Measurements from ENCODE around the gene RGS16.

The RGS16 gene

DNA sequence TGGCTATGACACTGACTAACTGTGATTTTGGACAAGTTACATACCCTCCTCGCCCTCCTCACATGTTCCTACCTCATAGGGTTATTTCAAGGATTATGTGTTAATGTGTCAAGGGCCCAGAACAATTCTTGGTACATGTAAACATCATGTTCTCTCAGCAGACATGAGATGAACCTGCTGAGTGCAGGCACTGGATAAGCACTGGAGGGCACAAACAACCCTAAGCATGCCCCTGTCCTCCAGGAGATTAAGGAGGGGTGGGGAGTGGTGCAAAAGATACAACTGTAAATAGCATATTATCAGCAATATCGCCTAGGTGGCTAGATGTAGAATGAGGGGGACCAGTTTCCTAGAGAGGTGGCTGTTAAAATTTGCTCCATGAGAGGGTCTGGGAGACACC is 17.7 kb upstream of the RGS16 start:
- ATAC-seq (ENCODE audit: insufficient read depth, low read depth) (no peak), DNase-seq (no peak)
- no peaks in the 10 kb centered on the region for H3K36me3 ChIP-seq (ENCODE audit: insufficient read depth, low read length)
- TF ChIP-seq CTCF (IDR thresholded peaks at IDR 0.05; ENCODE audit: borderline replicate concordance, extremely low read depth, low read length, poor library complexity, severe bottlenecking) (no peak), EZH2 (IDR thresholded peaks at IDR 0.05; ENCODE audit: borderline replicate concordance, low read depth, low read length, severe bottlenecking) (no peak)
- peaks cover 32% of the 10 kb centered on the region for H3K4me1 ChIP-seq (ENCODE audit: insufficient read depth, low read length)
- no peaks in the 10 kb centered on the region; the same call in 1 of the 2 replicates for H4K20me1 ChIP-seq (ENCODE audit: insufficient read depth, low read length)
- no peaks in the 10 kb centered on the region for H3K9me3 ChIP-seq (ENCODE audit: insufficient read depth, low read length, severe bottlenecking)
- H3K4me3 ChIP-seq (ENCODE audit: low read depth in 1 of 2, low read length in 2 of 2) = no peak overlapping the region
- no peaks in the 10 kb centered on the region for H3K27me3 ChIP-seq (ENCODE audit: insufficient read depth, low read length, poor library complexity)
- H3K4me2 ChIP-seq (ENCODE audit: insufficient read depth, low read length) = no peak overlapping the region
- H2AFZ ChIP-seq (ENCODE audit: low read depth, low read length) = no peak overlapping the region
- no peaks in the 10 kb centered on the region for H3K79me2 ChIP-seq (ENCODE audit: insufficient read depth, low read length)
- no peak overlapping the region for H3K27ac ChIP-seq (ENCODE audit: low read length)
- H3K9ac ChIP-seq (ENCODE audit: low read depth, low read length) = no peak overlapping the region

- no peak overlapping the region for H2AFZ ChIP-seq (ENCODE audit: low read depth, low read length)
- H3K79me2 ChIP-seq (ENCODE audit: insufficient read depth, low read length) = no peaks in the 10 kb centered on the region
- no peak for DNase-seq
- no peak for ATAC-seq (ENCODE audit: insufficient read depth, low read depth)
- H3K4me3 ChIP-seq (ENCODE audit: low read depth in 1 of 2, low read length in 2 of 2) = no peak overlapping the region
- H3K4me2 ChIP-seq (ENCODE audit: insufficient read depth, low read length) = no peak overlapping the region
- no peaks in the 10 kb centered on the region; the same call in 1 of the 2 replicates for H4K20me1 ChIP-seq (ENCODE audit: insufficient read depth, low read length)
- H3K9ac ChIP-seq (ENCODE audit: low read depth, low read length) = no peak overlapping the region
- H3K36me3 ChIP-seq (ENCODE audit: insufficient read depth, low read length) = no peaks in the 10 kb centered on the region
- no peaks in the 10 kb centered on the region for H3K27me3 ChIP-seq (ENCODE audit: insufficient read depth, low read length, poor library complexity)
- no peak for TF ChIP-seq CTCF (IDR thresholded peaks at IDR 0.05; ENCODE audit: borderline replicate concordance, extremely low read depth, low read length, poor library complexity, severe bottlenecking)
- TF ChIP-seq EZH2 (IDR thresholded peaks at IDR 0.05; ENCODE audit: borderline replicate concordance, low read depth, low read length, severe bottlenecking) = no peak
- H3K27ac ChIP-seq (ENCODE audit: low read length) = no peak overlapping the region
- H3K9me3 ChIP-seq (ENCODE audit: insufficient read depth, low read length, severe bottlenecking) = no peaks in the 10 kb centered on the region
- H3K4me1 ChIP-seq (ENCODE audit: insufficient read depth, low read length) = peaks cover 40% of the 10 kb centered on the region
These were observed 16.9 kb upstream of the RGS16 start for GRCh38 chr1:182620924-182621585.

DNA sequence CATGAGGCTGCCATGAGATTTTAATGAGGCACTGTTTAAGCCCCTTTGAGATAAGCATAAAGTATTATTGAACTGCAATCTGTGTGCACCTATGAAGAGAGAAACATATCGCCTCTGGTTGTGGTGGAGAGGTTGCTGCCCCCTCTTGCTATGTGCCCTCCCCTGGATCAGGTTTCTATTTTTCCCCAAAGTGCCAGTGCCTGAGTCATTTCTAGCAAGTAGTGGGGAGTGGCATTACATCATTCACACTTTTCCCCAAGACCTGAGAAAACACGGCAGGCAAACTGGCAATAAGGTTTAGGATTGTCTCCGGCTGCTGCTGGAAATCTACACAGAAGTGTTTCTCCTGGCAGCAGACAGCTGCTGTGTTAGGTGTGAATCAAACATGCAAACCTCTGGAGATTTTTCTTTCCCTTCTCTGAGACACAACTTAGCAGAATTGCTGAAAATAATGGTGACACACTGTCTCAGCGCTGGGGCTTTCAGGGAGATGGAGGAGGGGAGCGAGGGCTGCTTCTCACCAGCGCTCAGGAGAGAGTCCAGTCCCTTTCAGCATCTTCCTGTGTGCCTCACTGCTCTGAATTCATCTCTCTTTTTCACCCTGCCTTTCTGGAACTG is 13.7 kb upstream of the RGS16 start:
- Histone ChIP-seq H3K4me2 (ENCODE audit: insufficient read depth, low read length) (no peak overlapping the region), H3K4me3 (ENCODE audit: low read depth in 1 of 2, low read length in 2 of 2) (no peak overlapping the region), H3K4me1 (ENCODE audit: insufficient read depth, low read length) (peaks cover 55% of the 10 kb centered on the region), H3K9ac (ENCODE audit: low read depth, low read length) (no peak overlapping the region), H4K20me1 (ENCODE audit: insufficient read depth, low read length) (no peaks in the 10 kb centered on the region; the same call in 1 of the 2 replicates), H3K9me3 (ENCODE audit: insufficient read depth, low read length, severe bottlenecking) (no peaks in the 10 kb centered on the region), H2AFZ (ENCODE audit: low read depth, low read length) (no peak overlapping the region), H3K36me3 (ENCODE audit: insufficient read depth, low read length) (no peaks in the 10 kb centered on the region), H3K27ac (ENCODE audit: low read length) (no peak overlapping the region; the same call in 1 of the 2 replicates), H3K27me3 (ENCODE audit: insufficient read depth, low read length, poor library complexity) (no peaks in the 10 kb centered on the region), H3K79me2 (ENCODE audit: insufficient read depth, low read length) (no peaks in the 10 kb centered on the region)
- TF ChIP-seq CTCF (IDR thresholded peaks at IDR 0.05; ENCODE audit: borderline replicate concordance, extremely low read depth, low read length, poor library complexity, severe bottlenecking) (no peak), EZH2 (IDR thresholded peaks at IDR 0.05; ENCODE audit: borderline replicate concordance, low read depth, low read length, severe bottlenecking) (no peak)
- ATAC-seq (ENCODE audit: insufficient read depth, low read depth) (no peak), DNase-seq (no peak)
